DND-41 (cell line): ENCODE measurements around the gene SNX32.

ENCODE experiments used
- CTCF ChIP-seq: IDR thresholded peaks from 2 replicates; pipeline ENCODE4 v1.5.1; 2012; ENCODE audit warnings: borderline replicate concordance, low read length, moderate library complexity, mild to moderate bottlenecking; ENCODE audit not compliant: poor library complexity, severe bottlenecking; ENCODE audit errors: extremely low read depth
- EZH2 ChIP-seq: IDR thresholded peaks from 3 replicates; pipeline ENCODE4 v1.6.1; 2012; ENCODE audit warnings: borderline replicate concordance, low read depth, mild to moderate bottlenecking, moderate library complexity, low read length, inconsistent platforms; ENCODE audit not compliant: severe bottlenecking

GRCh38 chr11:65855927-65856363 lies 22.2 kb downstream of the SNX32 start:
- no peak for TF ChIP-seq CTCF
- TF ChIP-seq EZH2 = no peak
